B cell (primary cell): ENCODE results near the gene SMOC1. TPM values are rescaled to one million over a fixed set of nuclear protein-coding genes. Genes with fewer than 3 reads are reported as not detected.

ENCODE experiments used
- ATAC-seq: fragments of 200-7000 bp; cut with Tn5 transposase; one replicate; pipeline ENCODE4 v1.10.0; 2021; ENCODE audit warnings: low read depth, mild to moderate bottlenecking, moderate number of reproducible peaks, moderate library complexity
- CTCF ChIA-PET: fragments of 350-600 bp; sonication (Branson Sonifier 250); formaldehyde crosslinking; loops from one replicate; lab custom pipeline; 2021; ENCODE audit warnings: antibody characterized with exemption, inconsistent platforms; lab: Charles Lee
- POLR2A ChIA-PET: fragments of 350-600 bp; sonication (Branson Sonifier 250); formaldehyde crosslinking; loops from one replicate; lab custom pipeline; 2021; ENCODE audit warnings: antibody characterized with exemption; lab: Charles Lee
- DNase-seq: peaks from one replicate; pipeline ENCODE4 v3.0.0; 2013
- H2AFZ ChIP-seq: 2 replicates; pipeline ENCODE4 v1.6.1; 2012; ENCODE audit warnings: mild to moderate bottlenecking, low read depth, low read length; ENCODE audit not compliant: insufficient read depth, poor library complexity, severe bottlenecking
- H3K27ac ChIP-seq, 2 donors: 1 replicate in 1 of 2; 2 replicates in 1 of 2; pipeline ENCODE4 v1.5.1; 2012 to 2013; ENCODE audit warnings: low read length in 2 of 2, mild to moderate bottlenecking in 2 of 2, moderate library complexity in 1 of 2
- H3K27me3 ChIP-seq, 4 experiments: fragments of 200-600 bp in 1 of 4; sonication (generic) in 1 of 4; replicated peaks in 1 of 4; 1 replicate in 2 of 4; 2 replicates in 2 of 4; pipeline versions ENCODE4 v1.6.1 to v1.7.0; 2013 to 2016; ENCODE audit warnings: low read length in 3 of 4, mild to moderate bottlenecking in 2 of 4, mixed read lengths in 1 of 4, moderate library complexity in 1 of 4; ENCODE audit not compliant: insufficient read depth in 4 of 4, control insufficient read depth in 3 of 4; ENCODE audit errors: control extremely low read depth in 1 of 4
- H3K36me3 ChIP-seq, 2 experiments: replicated peaks in 1 of 2; 1 replicate in 1 of 2; 2 replicates in 1 of 2; pipeline versions ENCODE4 v1.6.1 to v1.7.1; 2013; ENCODE audit warnings: low read length in 1 of 2; ENCODE audit not compliant: insufficient read depth in 2 of 2, control insufficient read depth in 1 of 2; ENCODE audit errors: control extremely low read depth in 1 of 2, extremely low read depth in 1 of 2
- H3K4me1 ChIP-seq, 2 donors: fragments of 200-600 bp in 1 of 2; sonication (generic) in 1 of 2; 1 replicate in 1 of 2; 2 replicates in 1 of 2; pipeline versions ENCODE4 v1.5.1 to v1.6.1; 2013 to 2017; ENCODE audit warnings: low read length in 2 of 2; ENCODE audit not compliant: control insufficient read depth in 2 of 2, insufficient read depth in 2 of 2
- H3K4me2 ChIP-seq: replicated peaks from 2 replicates; pipeline ENCODE3; 2012; ENCODE audit warnings: mild to moderate bottlenecking, low read depth, low read length; ENCODE audit not compliant: poor library complexity, severe bottlenecking
- H3K4me3 ChIP-seq, 5 experiments: fragments of 200-600 bp in 1 of 5; sonication (generic) in 1 of 5; 1 replicate in 3 of 5; 2 replicates in 2 of 5; pipeline versions ENCODE4 v1.5.1 to v1.7.0; 2011 to 2016; ENCODE audit warnings: low read length in 4 of 5, mild to moderate bottlenecking in 4 of 5, low read depth in 2 of 5, control low read depth in 1 of 5, moderate library complexity in 1 of 5; ENCODE audit not compliant: insufficient read depth in 1 of 5; ENCODE audit errors: control extremely low read depth in 1 of 5, extremely low read depth in 1 of 5
- H3K79me2 ChIP-seq: fragments of 200-600 bp; sonication (generic); one replicate; pipeline ENCODE4 v1.6.0; 2016; ENCODE audit warnings: low read length; ENCODE audit not compliant: control insufficient read depth, insufficient read depth
- H3K9ac ChIP-seq: fragments of 200-600 bp; sonication (generic); 2 replicates; pipeline ENCODE4 v1.6.1; 2017; ENCODE audit warnings: mild to moderate bottlenecking, low read length, moderate library complexity
- H3K9me3 ChIP-seq, 3 donors: one replicate each; pipeline versions ENCODE4 v1.6.1 to v1.7.1; 2013; ENCODE audit warnings: low read length in 2 of 3; ENCODE audit not compliant: control insufficient read depth in 2 of 3, insufficient read depth in 1 of 3; ENCODE audit errors: control extremely low read depth in 1 of 3
- H4K20me1 ChIP-seq: 2 replicates; pipeline ENCODE4 v1.6.0; 2012; ENCODE audit warnings: mild to moderate bottlenecking, low read length; ENCODE audit not compliant: insufficient read depth, control insufficient read depth, poor library complexity, severe bottlenecking
- H3K27ac Mint-ChIP-seq: one replicate; pipeline ENCODE4 v1.8.0; 2021; ENCODE audit warnings: mixed read lengths
- H3K27me3 Mint-ChIP-seq: one replicate; pipeline ENCODE4 v1.8.0; 2021; ENCODE audit warnings: mixed read lengths
- H3K4me1 Mint-ChIP-seq: one replicate; pipeline ENCODE4 v1.8.0; 2021; ENCODE audit warnings: mixed read lengths
- H3K4me3 Mint-ChIP-seq: one replicate; pipeline ENCODE4 v1.8.0; 2021; ENCODE audit warnings: mixed read lengths
- H3K9me3 Mint-ChIP-seq: one replicate; pipeline ENCODE4 v1.8.0; 2022; ENCODE audit warnings: mixed read lengths; ENCODE audit not compliant: insufficient read depth
- EZH2 ChIP-seq: IDR thresholded peaks from 2 replicates; pipeline ENCODE4 v1.6.1; 2012; ENCODE audit warnings: borderline replicate concordance, low read depth, mild to moderate bottlenecking, moderate library complexity, low read length; ENCODE audit not compliant: insufficient read depth, poor library complexity, severe bottlenecking
- WGBS: methylation state at CpG from one replicate; pipeline ENCODE4 v1.1.5; 2013; ENCODE audit warnings: missing lambda C conversion rate; ENCODE audit not compliant: insufficient coverage; 5-methylcytosine and 5-hydroxymethylcytosine counted together
- intact Hi-C: fragments of 100-400 bp; cut with micrococcal nuclease; formaldehyde crosslinking; loops from one replicate; pipeline ENCODE4 v1.10.0; 2022
- polyA plus RNA-seq: library from polyadenylated mRNA; depleted of rRNA; stranded (reverse); fragments of >200 nt; gene quantifications from 2 replicates; pipeline ENCODE4 v1.2.3, GENCODE V29; 2012
- total RNA-seq, 2 donors: library from RNA; stranded (reverse); fragments of 120-200 nt in 1 of 2; gene quantifications; 1 replicate in 1 of 2; 2 replicates in 1 of 2; pipeline versions ENCODE4 v1.2.3 to v1.2.4, GENCODE V29; 2013 to 2022
- TF ChIP-seq, protein P1 (sequence below): fragments of 200-600 bp; IDR thresholded peaks from one replicate; pipeline ENCODE4 v1.8.0; 2022; ENCODE audit warnings: antibody characterized with exemption, mild to moderate bottlenecking

SMOC1 gene
- total and polyA plus RNA-seq, 2 donors (not counting 1 experiment from before 2014, with no cell fraction given): 0.04 to 0.84 TPM

DNA sequence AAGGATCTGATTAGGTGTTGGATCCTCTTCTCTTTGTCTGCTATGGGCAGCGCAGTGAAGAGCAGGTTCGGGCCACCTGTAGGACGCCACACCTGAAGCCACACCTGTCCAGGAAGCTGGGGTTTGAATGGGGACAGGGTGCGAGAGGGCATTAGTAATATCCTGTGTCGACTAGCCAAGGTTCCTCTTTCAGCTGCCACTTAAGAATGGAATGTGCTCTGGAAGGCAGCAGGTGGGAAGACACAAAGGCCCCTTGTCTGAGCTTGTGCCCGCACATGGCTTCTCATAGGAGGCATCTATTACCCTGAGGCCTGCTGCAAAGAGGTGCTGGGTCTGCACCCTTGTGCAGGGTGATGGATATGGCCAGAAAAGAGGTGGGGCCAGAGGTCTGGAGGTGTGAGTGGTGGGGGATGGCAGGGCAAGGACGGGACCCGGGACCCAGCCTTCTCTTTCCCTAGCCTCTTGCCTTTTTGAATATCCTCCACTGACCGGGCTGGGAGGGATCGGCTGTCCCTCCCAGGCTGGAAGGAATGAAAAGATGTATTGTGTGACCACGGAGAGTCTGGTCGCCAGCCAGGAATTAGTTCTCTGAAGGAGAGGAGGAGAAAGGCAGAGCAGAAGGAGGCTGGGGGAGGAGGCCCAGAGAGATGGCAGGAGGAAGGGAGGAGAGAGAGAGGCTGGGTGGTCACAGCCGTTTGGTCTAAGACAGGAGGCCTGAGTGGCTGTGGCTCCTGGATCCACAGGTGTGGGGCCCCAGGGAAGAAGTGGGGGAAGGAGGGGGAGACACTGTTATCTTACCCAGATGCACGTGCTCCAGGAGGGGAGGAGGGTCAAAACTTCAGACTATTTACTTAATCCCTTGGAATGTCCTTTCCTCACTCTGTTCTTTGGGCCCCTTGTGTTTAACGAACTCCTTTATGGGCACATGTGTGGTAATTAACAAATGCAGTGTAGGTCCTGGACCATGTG, 101.5 kb downstream of the SMOC1 start:
- ATAC-seq: no peak
- Mint-ChIP-seq H3K9me3 (no peaks in the 10 kb centered on the region), H3K4me3 (no peak overlapping the region), H3K27me3 (peaks cover 34% of the 10 kb centered on the region), H3K4me1 (no peaks in the 10 kb centered on the region), H3K27ac (no peak overlapping the region)
- WGBS: 72% methylated on average over 9 of the region's 15 CpGs
- Histone ChIP-seq H3K9ac (no peak overlapping the region), H3K4me3 (no peak overlapping the region), H3K4me2 (no peak overlapping the region), H3K36me3 (no peaks in the 10 kb centered on the region), H3K27me3 (peaks cover 0 to 2% (median 0%) of the 10 kb centered on the region in 4 experiments), H3K4me1 (no peaks in the 10 kb centered on the region), H2AFZ (no peak overlapping the region), H3K27ac (no peak overlapping the region), H3K79me2 (no peaks in the 10 kb centered on the region), H4K20me1 (no peaks in the 10 kb centered on the region), H3K9me3 (peaks cover 0 to 3% (median 0%) of the 10 kb centered on the region in 3 donors)
- TF ChIP-seq EZH2: no peak
- TF ChIP-seq, protein P1, sequence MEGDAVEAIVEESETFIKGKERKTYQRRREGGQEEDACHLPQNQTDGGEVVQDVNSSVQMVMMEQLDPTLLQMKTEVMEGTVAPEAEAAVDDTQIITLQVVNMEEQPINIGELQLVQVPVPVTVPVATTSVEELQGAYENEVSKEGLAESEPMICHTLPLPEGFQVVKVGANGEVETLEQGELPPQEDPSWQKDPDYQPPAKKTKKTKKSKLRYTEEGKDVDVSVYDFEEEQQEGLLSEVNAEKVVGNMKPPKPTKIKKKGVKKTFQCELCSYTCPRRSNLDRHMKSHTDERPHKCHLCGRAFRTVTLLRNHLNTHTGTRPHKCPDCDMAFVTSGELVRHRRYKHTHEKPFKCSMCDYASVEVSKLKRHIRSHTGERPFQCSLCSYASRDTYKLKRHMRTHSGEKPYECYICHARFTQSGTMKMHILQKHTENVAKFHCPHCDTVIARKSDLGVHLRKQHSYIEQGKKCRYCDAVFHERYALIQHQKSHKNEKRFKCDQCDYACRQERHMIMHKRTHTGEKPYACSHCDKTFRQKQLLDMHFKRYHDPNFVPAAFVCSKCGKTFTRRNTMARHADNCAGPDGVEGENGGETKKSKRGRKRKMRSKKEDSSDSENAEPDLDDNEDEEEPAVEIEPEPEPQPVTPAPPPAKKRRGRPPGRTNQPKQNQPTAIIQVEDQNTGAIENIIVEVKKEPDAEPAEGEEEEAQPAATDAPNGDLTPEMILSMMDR: no peak
- intact Hi-C loops: no loop called here
- POLR2A ChIA-PET: no interaction called here
- DNase-seq: no peak
- CTCF ChIA-PET: no interaction called here

DNA sequence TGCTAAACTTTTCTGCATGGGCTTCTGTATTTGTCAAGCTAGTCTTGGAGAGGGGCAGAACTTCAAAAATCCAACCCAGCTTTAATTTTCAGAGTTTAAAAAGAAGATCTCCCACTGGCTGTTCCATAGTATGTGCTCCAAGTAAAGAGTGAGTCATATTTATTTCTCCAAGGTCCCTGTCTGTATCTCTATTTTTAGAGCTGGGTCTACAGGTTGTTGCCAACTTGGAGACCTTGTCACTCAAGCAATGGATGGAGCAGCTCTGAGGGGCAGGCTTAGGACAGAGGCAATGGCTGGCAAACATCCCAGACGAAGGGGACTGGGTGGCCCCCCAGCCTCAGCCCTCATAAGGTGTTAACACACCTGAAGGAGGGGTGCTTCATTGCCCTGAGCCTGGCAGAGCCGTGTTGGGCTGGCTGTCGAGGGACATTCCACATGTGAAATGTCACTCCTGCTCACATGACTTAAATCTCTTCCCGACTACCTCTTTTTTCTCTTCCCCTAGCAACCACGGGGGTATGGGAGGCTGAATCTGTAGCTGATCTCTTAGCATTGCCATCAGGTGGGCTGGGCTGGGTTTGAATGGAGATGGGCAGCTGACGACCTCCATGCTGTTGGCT, 103.1 kb downstream of the SMOC1 start:
- peaks cover 34% of the 10 kb centered on the region for H3K27me3 Mint-ChIP-seq
- no peaks in the 10 kb centered on the region for H3K9me3 Mint-ChIP-seq
- Histone ChIP-seq H3K27ac (no peak overlapping the region), H3K4me3 (no peak overlapping the region), H3K9ac (no peak overlapping the region), H3K27me3 (peaks cover 0 to 2% (median 0%) of the 10 kb centered on the region in 4 experiments), H3K36me3 (no peaks in the 10 kb centered on the region), H3K4me1 (no peaks in the 10 kb centered on the region), H3K79me2 (no peaks in the 10 kb centered on the region), H4K20me1 (no peaks in the 10 kb centered on the region), H2AFZ (no peak overlapping the region), H3K4me2 (no peak overlapping the region), H3K9me3 (peaks cover 0 to 3% (median 0%) of the 10 kb centered on the region in 3 donors)
- no peak overlapping the region for H3K27ac Mint-ChIP-seq
- no peak for DNase-seq
- WGBS: 72% methylated on average over 4 of the region's 6 CpGs
- intact Hi-C loops: no loop called here
- no peak for ATAC-seq
- TF ChIP-seq, protein P1: no peak
- TF ChIP-seq EZH2: no peak
- CTCF ChIA-PET: no interaction called here
- H3K4me1 Mint-ChIP-seq: no peaks in the 10 kb centered on the region
- POLR2A ChIA-PET: no interaction called here
- no peak overlapping the region for H3K4me3 Mint-ChIP-seq
